GM21737 (cell line): ENCODE data around the gene TSPAN2.
"Not testable (repeated sequence)": the region's sequence is repeated elsewhere in the genome, so short reads cannot be mapped to it uniquely, and the experiment has no call there.

Source experiments
- ATAC-seq: cut with Tn5 transposase; IDR thresholded peaks from one replicate; pipeline ENCODE4 v1.9.1; 2021; ENCODE audit warnings: mild to moderate bottlenecking, moderate library complexity; ENCODE audit not compliant: unreplicated experiment

The TSPAN2 gene

GRCh38 chr1:115041654-115042053 is 47.6 kb downstream of the TSPAN2 start:
- ATAC-seq, result no peak

DNA sequence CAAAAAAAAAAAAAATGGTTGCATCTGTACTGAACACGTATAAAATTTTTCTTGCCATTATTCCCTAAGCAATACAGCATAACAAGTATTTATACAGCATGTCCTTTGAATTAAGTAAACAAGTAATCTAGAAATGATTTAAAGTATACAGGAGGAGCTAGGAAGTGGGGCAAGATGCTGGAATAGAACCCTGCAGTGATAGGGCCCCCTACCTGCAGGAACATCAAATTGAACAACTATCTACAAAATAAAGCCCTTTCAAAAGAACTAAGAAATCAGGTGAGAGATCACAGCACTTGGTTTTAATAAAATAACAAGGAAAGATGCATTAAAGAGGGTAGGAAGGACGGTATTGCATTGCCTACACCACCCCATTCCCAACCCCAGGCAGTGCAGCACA is 48.8 kb downstream of the TSPAN2 start:
- no peak for ATAC-seq

GRCh38 chr1:115036814-115037507 is 52.3 kb downstream of the TSPAN2 start:
- no peak for ATAC-seq

- ATAC-seq, result no peak
These were observed 53.7 kb downstream of the TSPAN2 start for GRCh38 chr1:115035652-115036051.

- no peak for ATAC-seq
These were observed 57.7 kb downstream of the TSPAN2 start for GRCh38 chr1:115031595-115031994.

- ATAC-seq, result no peak
These were observed 59.8 kb downstream of the TSPAN2 start, which contains the start of gene TSHB for GRCh38 chr1:115029526-115029925. Gene TSHB (plus strand): TSS chr1:115029826. CDS start chr1:115033363, 3,537 bp downstream.

DNA sequence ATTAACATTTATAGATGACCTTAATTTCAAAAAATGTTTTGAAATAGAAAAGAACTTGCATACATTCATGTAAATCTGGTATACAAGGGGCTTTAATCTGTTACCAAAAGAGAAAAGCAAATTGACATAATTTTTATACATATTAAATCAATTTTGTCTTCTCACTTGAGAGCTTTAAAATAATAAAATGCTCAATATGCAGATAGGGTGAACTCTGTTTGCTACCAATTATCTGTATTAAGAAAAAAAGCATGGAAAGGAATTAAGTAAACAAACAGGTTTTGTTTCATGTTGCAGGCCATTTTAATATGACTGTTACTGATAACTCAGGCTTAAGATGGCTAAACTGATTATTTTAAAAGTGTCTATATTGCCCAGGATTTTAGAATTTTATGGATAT is 65.7 kb downstream of the TSPAN2 start:
- no peak for ATAC-seq

DNA sequence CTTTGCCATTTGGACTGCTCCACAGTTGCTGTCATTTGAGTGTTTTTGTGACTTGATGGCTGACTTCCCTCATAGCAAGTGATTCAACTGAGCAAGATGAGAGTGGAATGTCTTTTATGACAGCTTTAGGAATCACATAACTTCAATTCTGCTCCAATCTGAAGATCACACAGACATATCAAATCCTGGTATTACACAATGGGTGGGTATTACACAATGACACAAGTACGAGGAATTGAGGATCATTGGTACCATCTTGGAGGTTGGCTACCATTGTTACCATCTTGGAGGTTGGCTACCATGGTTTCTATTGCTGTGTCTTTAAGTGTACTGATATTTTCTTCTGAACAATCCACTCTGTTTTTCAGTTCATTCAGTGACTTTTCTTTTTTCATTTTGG is 68.2 kb downstream of the TSPAN2 start:
- no peak for ATAC-seq

DNA sequence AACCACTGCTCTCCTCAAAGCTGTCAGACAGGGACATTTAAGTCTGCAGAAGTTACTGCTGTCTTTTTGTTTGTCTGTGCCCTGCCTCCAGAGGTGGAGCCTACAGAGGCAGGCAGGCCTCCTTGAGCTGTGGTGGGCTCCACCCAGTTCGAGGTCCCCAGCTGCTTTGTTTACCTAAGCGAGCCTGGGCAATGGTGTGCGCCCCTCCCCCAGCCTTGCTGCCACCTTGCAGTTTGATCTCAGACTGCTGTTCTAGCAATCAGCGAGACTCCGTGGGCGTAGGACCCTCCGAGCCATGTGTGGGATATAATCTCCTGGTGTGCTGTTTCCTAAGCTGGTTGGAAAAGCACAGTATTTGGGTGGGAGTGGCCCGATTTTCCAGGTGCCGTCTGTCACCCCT is 69.8 kb downstream of the TSPAN2 start:
- ATAC-seq, result not testable (repeated sequence)

DNA sequence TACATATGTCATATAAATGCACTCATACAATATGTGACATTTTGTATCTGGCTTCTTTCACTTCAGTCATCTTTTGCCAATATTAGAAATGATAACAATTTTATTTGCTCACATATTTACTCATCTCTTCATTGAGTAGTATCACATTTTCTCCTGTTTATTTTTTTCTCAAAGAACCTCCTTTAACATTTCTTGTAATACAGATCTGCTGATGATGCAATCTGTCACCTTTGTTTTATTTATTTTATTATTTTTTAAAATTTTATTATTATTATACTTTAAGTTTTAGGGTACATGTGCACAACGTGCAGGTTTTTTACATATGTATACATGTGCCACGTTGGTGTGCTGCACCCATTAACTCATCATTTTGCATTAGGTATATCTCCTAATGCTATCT is 75.5 kb downstream of the TSPAN2 start:
- no peak for ATAC-seq

DNA sequence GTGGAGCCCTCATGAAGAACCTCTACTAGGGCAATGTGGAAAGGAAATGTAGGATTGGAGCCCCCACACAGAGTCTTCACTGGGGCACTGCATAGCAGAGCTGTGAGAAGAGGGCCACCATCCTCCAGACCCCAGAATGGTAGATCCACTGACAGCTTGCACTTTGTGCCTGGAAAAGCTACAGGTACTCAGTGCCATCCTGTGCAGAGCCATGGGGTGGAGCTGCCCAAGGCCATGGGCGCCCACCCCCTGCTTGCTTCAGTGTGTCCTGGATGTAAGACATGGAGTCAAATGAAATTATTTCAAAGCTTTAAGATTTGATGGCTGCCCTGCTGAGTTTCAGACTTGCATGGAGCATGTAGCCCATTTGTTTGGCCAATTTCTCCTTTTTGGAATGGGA is 76.9 kb downstream of the TSPAN2 start:
- ATAC-seq, result no peak

DNA sequence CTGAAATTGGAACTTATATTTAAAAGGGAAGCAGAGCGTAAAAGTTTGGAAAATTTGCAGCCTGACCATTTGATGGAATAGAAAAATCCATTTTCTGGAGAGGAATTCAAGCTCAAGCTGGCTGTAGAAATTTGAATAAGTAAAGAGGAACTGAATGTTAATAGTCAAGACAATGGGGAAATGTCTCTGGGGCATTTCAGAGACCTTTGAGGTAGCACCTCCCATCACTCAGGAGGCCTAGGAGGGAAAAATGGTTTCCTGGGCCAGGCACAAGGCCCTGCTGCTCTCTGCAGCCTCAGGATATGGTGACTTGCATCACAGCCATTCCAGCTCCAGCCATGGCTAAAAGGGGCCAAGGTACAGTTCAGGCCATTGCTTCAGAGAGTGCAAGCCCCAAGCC is 77.3 kb downstream of the TSPAN2 start:
- no peak for ATAC-seq

GRCh38 chr1:115006191-115006590 is 83.1 kb downstream of the TSPAN2 start:
- no peak for ATAC-seq
